Dedifferentiated amniotic fluid mesenchymal stem cell (primary cell): ENCODE measurements around the gene CCDC86.

Experiments used
- DNase-seq: peaks from one replicate; pipeline ENCODE4 v3.0.0-alpha.2; 2016; ENCODE audit errors: extremely low spot score

CCDC86 gene

GRCh38 chr11:60891103-60891741, 49.3 kb downstream of the CCDC86 start:
- DNase-seq = no peak

- no peak for DNase-seq
These were observed 53.8 kb downstream of the CCDC86 start for GRCh38 chr11:60895687-60896086.

GRCh38 chr11:60897496-60897895, 55.6 kb downstream of the CCDC86 start:
- DNase-seq = no peak

- DNase-seq = peak; percentile 81
These were observed 57.4 kb downstream of the CCDC86 start for GRCh38 chr11:60899046-60899936.

- no peak for DNase-seq
These were observed 58.1 kb downstream of the CCDC86 start for GRCh38 chr11:60899977-60900376.
